SK-N-SH treated with all-trans-retinoic acid at 6 μM for 48 hours (cell line): ENCODE data around the gene ADAM19.

Source experiments
- ATAC-seq: fragments of 200-7000 bp; cut with Tn5 transposase; 3 replicates; pipeline ENCODE4 v1.9.1; 2020; ENCODE audit warnings: mild to moderate bottlenecking, moderate library complexity
- ARNTL ChIP-seq: fragments of 450-650 bp; formaldehyde crosslinking; IDR thresholded peaks from 2 replicates; pipeline ENCODE4 v1.5.0; 2020; ENCODE audit warnings: low read depth, mild to moderate bottlenecking, moderate library complexity, borderline replicate concordance
- BACH2 ChIP-seq: fragments of 250-450 bp; sonication (Bioruptor Pico); IDR thresholded peaks from 2 replicates; pipeline ENCODE4 v1.9.0; 2021; ENCODE audit warnings: mild to moderate bottlenecking, borderline replicate concordance
- CREB5 ChIP-seq: fragments of 250-450 bp; sonication (Bioruptor Pico); IDR thresholded peaks from 2 replicates; pipeline ENCODE4 v1.5.1; 2020; ENCODE audit warnings: low read depth, mild to moderate bottlenecking, moderate library complexity
- CSDC2 ChIP-seq: fragments of 250-450 bp; sonication (Bioruptor Pico); IDR thresholded peaks from 2 replicates; pipeline ENCODE4 v1.5.0; 2020; ENCODE audit warnings: mild to moderate bottlenecking, moderate library complexity
- ESRRG ChIP-seq: fragments of 250-450 bp; sonication (Bioruptor Pico); IDR thresholded peaks from 2 replicates; pipeline ENCODE4 v1.6.1; 2021; ENCODE audit warnings: mild to moderate bottlenecking
- GLIS3 ChIP-seq: fragments of 250-450 bp; sonication (Bioruptor Pico); IDR thresholded peaks from 2 replicates; pipeline ENCODE4 v1.5.0; 2020; ENCODE audit warnings: mild to moderate bottlenecking, moderate library complexity
- ISL1 ChIP-seq: fragments of 250-450 bp; sonication (Bioruptor Pico); IDR thresholded peaks from 2 replicates; pipeline ENCODE4 v2.1.2; 2022; ENCODE audit warnings: mild to moderate bottlenecking, moderate library complexity
- PATZ1 ChIP-seq: fragments of 250-450 bp; sonication (Bioruptor Pico); IDR thresholded peaks from 2 replicates; pipeline ENCODE4 v1.8.0; 2020; ENCODE audit warnings: mild to moderate bottlenecking, moderate library complexity, borderline replicate concordance
- POU6F1 ChIP-seq: fragments of 250-450 bp; sonication (Bioruptor Pico); IDR thresholded peaks from 2 replicates; pipeline ENCODE4 v1.8.0; 2021; ENCODE audit warnings: low read depth, mild to moderate bottlenecking, moderate library complexity, borderline replicate concordance
- PPARA ChIP-seq: fragments of 250-450 bp; sonication (Bioruptor Pico); IDR thresholded peaks from 2 replicates; pipeline ENCODE4 v1.5.0; 2020; ENCODE audit warnings: mild to moderate bottlenecking, borderline replicate concordance
- SNAI2 ChIP-seq: fragments of 250-450 bp; sonication (Bioruptor Pico); IDR thresholded peaks from 2 replicates; pipeline ENCODE4 v1.5.0; 2020; ENCODE audit warnings: mild to moderate bottlenecking, moderate library complexity
- TCF4 ChIP-seq: fragments of 250-450 bp; sonication (Bioruptor Pico); IDR thresholded peaks from 2 replicates; pipeline ENCODE4 v1.8.0; 2021; ENCODE audit warnings: mild to moderate bottlenecking, moderate library complexity, borderline replicate concordance
- TOX ChIP-seq: fragments of 250-450 bp; sonication (Bioruptor Pico); IDR thresholded peaks from 2 replicates; pipeline ENCODE4 v1.8.0; 2021; ENCODE audit warnings: mild to moderate bottlenecking, moderate library complexity, borderline replicate concordance
- TSHZ2 ChIP-seq: fragments of 250-450 bp; sonication (Bioruptor Pico); IDR thresholded peaks from 2 replicates; pipeline ENCODE4 v1.5.0; 2020; ENCODE audit warnings: mild to moderate bottlenecking, moderate library complexity
- ZC3H10 ChIP-seq: fragments of 250-450 bp; sonication (Bioruptor Pico); IDR thresholded peaks from 2 replicates; pipeline ENCODE4 v1.5.1; 2021; ENCODE audit warnings: mild to moderate bottlenecking, moderate library complexity
- ZFP3 ChIP-seq: fragments of 250-450 bp; sonication (Bioruptor Pico); IDR thresholded peaks from 2 replicates; pipeline ENCODE4 v1.5.0; 2020; ENCODE audit warnings: mild to moderate bottlenecking, moderate library complexity
- ZFP30 ChIP-seq: fragments of 450-650 bp; formaldehyde crosslinking; IDR thresholded peaks from 2 replicates; pipeline ENCODE4 v1.5.0; 2022; ENCODE audit warnings: mild to moderate bottlenecking, moderate library complexity
- ZNF565 ChIP-seq: fragments of 450-650 bp; formaldehyde crosslinking; conservative IDR thresholded peaks from 2 replicates; pipeline ENCODE4 v1.5.0; 2020; ENCODE audit warnings: low read depth, mild to moderate bottlenecking, moderate library complexity
- ZNF70 ChIP-seq: fragments of 450-650 bp; formaldehyde crosslinking; IDR thresholded peaks from 2 replicates; pipeline ENCODE4 v1.5.0; 2020; ENCODE audit warnings: mild to moderate bottlenecking, moderate library complexity
- ZNF8 ChIP-seq: fragments of 450-650 bp; formaldehyde crosslinking; IDR thresholded peaks from 2 replicates; pipeline ENCODE4 v1.5.0; 2020; ENCODE audit warnings: mild to moderate bottlenecking, moderate library complexity

The ADAM19 gene

GRCh38 chr5:157532022-157532421 lies 43.6 kb downstream of the ADAM19 start:
- TF ChIP-seq TSHZ2 (CRISPR knock-in tag) (no peak), ISL1 (CRISPR knock-in tag) (no peak), POU6F1 (CRISPR knock-in tag) (no peak), ESRRG (CRISPR knock-in tag) (no peak), ZFP3 (CRISPR knock-in tag) (no peak), ZNF8 (no peak), PATZ1 (CRISPR knock-in tag) (no peak), TCF4 (CRISPR knock-in tag) (no peak), PPARA (CRISPR knock-in tag) (no peak), ZFP30 (CRISPR knock-in tag) (no peak)
- ATAC-seq: no peak

- no peak for ATAC-seq
- no peak for TF ChIP-seq PPARA (CRISPR knock-in tag)
- TF ChIP-seq ZC3H10 (CRISPR knock-in tag): no peak
- TF ChIP-seq TSHZ2 (CRISPR knock-in tag): no peak
- no peak for TF ChIP-seq ISL1 (CRISPR knock-in tag)
- TF ChIP-seq GLIS3 (CRISPR knock-in tag): no peak
- no peak for TF ChIP-seq POU6F1 (CRISPR knock-in tag)
- no peak for TF ChIP-seq BACH2 (CRISPR knock-in tag)
Measured at GRCh38 chr5:157530226-157530972, 45.2 kb downstream of the ADAM19 start.

- TF ChIP-seq ZFP3 (CRISPR knock-in tag) (no peak), CSDC2 (CRISPR knock-in tag) (no peak), SNAI2 (CRISPR knock-in tag) (no peak), ZC3H10 (CRISPR knock-in tag) (no peak), ZNF565 (CRISPR knock-in tag) (no peak), TCF4 (CRISPR knock-in tag) (no peak), ZFP30 (CRISPR knock-in tag) (no peak), ARNTL (CRISPR knock-in tag) (no peak), ESRRG (CRISPR knock-in tag) (no peak), TOX (CRISPR knock-in tag) (no peak), ISL1 (CRISPR knock-in tag) (no peak), CREB5 (CRISPR knock-in tag) (no peak), ZNF70 (CRISPR knock-in tag) (no peak)
- no peak for ATAC-seq
Measured at GRCh38 chr5:157529002-157529401, 46.6 kb downstream of the ADAM19 start.
